ENCODE results near the gene MOXD1. TPM values are rescaled to one million over a fixed set of nuclear protein-coding genes. Genes with fewer than 3 reads are reported as not detected.

MOXD1 gene
- total RNA-seq, 1 experiment from 2014 or later: 109 TPM

Other genes starting within 250 kb of the MOXD1 start
- 24.3 and 27.2 TPM in 2 replicates for gene STX7, start 111.6 kb upstream of the MOXD1 start, total RNA-seq (2014; rRNA removed; shearing (Covaris generic))
- gene TAAR9, start 136.8 kb upstream of the MOXD1 start, total RNA-seq (2014; rRNA removed; shearing (Covaris generic)): not detected in 2 replicates
- not detected in 2 replicates for gene TAAR8, start 151.2 kb upstream of the MOXD1 start, total RNA-seq (2014; rRNA removed; shearing (Covaris generic))
- gene TAAR6, start 168.8 kb upstream of the MOXD1 start, total RNA-seq (2014; rRNA removed; shearing (Covaris generic)): not detected in 2 replicates
- gene TAAR5, start 188.3 kb upstream of the MOXD1 start, total RNA-seq (2014; rRNA removed; shearing (Covaris generic)): not detected in 2 replicates
- not detected in 2 replicates for gene TAAR2, start 222.8 kb upstream of the MOXD1 start, total RNA-seq (2014; rRNA removed; shearing (Covaris generic))

Data from RPMI7951 (cell line).